HG02642 (cell line): Measurements from ENCODE around the gene NAV2.
A peak's percentile ranks its signal among the peaks of the same experiment; 100 is the strongest.

Source experiments
- ATAC-seq: cut with Tn5 transposase; IDR thresholded peaks from one replicate; pipeline ENCODE4 v1.9.1; 2021; ENCODE audit warnings: mild to moderate bottlenecking; ENCODE audit not compliant: unreplicated experiment, poor library complexity

NAV2 gene

GRCh38 chr11:20112291-20113148, 399.9 kb downstream of the NAV2 start:
- no peak for ATAC-seq

DNA sequence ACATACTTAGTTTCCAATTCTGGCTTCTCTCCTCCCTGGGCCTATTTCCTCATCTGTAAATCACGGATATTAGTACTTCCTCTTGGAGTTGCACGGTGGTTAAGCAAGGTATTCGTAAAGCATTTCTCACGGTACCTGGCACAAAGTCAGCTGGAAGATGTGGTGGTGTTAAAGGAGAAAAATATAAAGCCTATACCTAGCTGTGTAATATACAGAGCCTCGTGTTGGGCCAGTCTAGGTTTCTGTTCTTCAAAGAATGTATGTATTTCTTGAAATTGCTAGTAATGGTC, 400.5 kb downstream of the NAV2 start:
- no peak for ATAC-seq

GRCh38 chr11:20114588-20114987, 402.0 kb downstream of the NAV2 start:
- ATAC-seq = no peak

GRCh38 chr11:20116825-20117224, 404.2 kb downstream of the NAV2 start:
- ATAC-seq = no peak

- ATAC-seq = no peak
These were observed 404.7 kb downstream of the NAV2 start for GRCh38 chr11:20117291-20117690.

GRCh38 chr11:20118209-20118608, 405.6 kb downstream of the NAV2 start:
- ATAC-seq = no peak

DNA sequence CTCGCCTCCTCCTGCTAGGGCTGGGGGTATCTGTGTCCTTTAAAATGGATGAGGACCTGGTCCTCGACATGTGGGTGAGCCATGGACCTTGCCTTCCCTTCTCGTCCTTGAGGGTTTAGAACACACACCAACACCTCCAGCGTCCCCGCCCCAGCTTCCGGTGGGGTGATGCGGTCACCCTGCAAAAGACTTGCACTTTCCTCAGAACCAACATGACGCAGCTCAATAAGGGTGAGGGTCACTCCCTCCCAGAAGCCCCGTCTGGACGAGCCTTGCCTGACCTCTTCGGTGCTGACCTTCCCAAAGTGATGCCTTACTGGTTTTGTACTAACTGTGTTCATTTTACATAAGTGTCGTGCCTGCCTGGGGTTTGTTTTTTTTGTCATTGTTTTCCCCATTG, 406.7 kb downstream of the NAV2 start:
- no peak for ATAC-seq

GRCh38 chr11:20120134-20120925, 407.7 kb downstream of the NAV2 start:
- ATAC-seq = no peak

- no peak for ATAC-seq
These were observed 409.5 kb downstream of the NAV2 start for GRCh38 chr11:20122131-20122530.

GRCh38 chr11:20125927-20126326, 413.3 kb downstream of the NAV2 start:
- no peak for ATAC-seq

GRCh38 chr11:20126724-20127123, 414.1 kb downstream of the NAV2 start:
- no peak for ATAC-seq

DNA sequence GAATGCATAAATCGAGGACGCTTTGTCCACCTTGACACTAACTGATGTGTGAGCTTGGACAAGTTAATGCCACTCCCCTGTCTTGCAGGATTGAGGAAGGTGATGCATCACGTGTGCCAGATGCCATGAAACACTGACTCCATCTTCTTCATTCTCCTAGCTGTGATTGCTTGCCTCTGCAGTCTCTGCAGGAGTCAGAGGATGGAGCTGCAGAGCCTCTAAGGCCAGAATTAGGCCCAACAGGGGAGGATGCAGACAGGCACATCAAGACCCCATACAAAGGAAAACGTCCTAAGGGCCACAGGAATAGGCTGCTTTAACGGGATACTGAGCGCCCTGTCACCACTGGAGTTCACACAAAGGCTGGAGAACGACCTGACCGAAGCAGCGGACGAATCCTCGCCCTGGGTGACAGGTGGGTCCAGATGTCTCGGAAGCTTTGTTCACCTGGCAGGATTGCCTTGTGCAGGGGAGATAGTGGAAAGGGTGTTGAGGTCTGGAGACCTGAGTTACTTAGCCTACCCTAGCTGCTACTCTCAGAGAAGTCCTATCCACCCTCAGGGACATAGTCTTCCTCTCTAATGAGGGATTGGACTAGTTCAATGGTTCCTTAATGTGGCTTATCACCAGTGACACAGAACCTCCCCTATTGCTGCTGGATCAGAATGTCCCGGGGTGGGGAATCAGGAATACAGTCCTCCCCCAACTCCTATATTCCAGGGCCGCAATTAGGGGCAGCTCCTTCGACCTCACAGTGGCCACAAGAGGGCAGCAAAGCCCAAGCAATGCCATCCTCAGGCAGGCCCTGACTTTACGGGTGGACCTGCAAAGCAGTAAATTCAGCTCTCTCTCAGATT, 415.3 kb downstream of the NAV2 start:
- peak; percentile 88 for ATAC-seq

GRCh38 chr11:20128528-20128825, 415.8 kb downstream of the NAV2 start:
- peak; percentile 9 for ATAC-seq

DNA sequence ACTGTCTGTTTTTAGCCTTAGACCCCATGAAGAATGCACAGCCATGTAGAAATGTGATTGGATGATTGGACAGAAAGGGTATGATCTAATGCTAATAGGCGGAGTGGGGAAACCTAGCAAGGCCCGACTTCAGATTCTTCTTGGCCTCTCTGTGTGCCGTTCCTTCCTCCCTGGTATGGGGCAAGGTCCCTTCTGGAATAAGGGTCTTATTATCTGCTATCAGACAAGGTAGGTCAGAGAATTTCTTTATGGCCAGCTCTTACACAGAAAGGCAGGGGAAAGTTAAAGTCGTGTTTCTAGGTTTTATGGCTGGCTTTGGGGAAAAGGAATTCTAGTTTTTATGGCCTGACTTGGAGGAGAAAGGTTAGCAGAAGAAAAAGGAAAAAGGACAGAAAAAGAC, 417.0 kb downstream of the NAV2 start:
- ATAC-seq = no peak

GRCh38 chr11:20131788-20132666, 419.4 kb downstream of the NAV2 start:
- peak; percentile 48 for ATAC-seq

- no peak for ATAC-seq
These were observed 420.0 kb downstream of the NAV2 start for GRCh38 chr11:20132667-20133039.

GRCh38 chr11:20134991-20135736, 422.5 kb downstream of the NAV2 start:
- no peak for ATAC-seq

DNA sequence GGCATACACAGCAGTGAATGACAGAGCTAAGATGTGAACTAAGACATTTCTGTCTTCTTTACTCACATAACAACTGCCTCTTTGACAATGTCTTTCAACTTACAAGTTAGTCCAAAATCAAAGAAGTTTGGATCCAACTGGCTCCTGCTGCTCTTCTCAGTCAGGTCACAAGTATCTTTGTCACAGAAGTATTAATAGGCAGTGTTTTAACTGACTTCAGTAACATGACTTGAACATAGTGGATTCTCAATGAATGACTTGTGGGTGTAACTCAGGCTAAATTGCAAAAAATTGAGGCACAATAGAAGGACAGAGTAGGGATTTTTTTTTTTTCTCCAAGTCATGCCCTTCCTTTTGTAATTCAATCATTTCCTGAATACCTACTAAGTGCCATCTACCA, 425.0 kb downstream of the NAV2 start:
- ATAC-seq = no peak

- ATAC-seq = no peak
These were observed 426.1 kb downstream of the NAV2 start for GRCh38 chr11:20138707-20139106.
